Measurements from ENCODE around the gene ADAMTSL1. TPM values are rescaled to one million over a fixed set of nuclear protein-coding genes. Genes with fewer than 3 reads are reported as not detected.

ADAMTSL1 gene
- total and polyA plus RNA-seq, 2 of the 8 experiments (the other 6 are each of a cell fraction or from before 2014, with no cell fraction given), result 0.84 to 1.1 TPM

GRCh38 chr9:18857334-18857733 lies 383.4 kb downstream of the ADAMTSL1 start (continued):
- TF ChIP-seq CHD7 (IDR thresholded peaks at IDR 0.05; ENCODE audit: insufficient replicate concordance, low read length), result no peak
- TF ChIP-seq E2F6 (IDR thresholded peaks at IDR 0.05), result no peak
- TF ChIP-seq CBX8 (IDR thresholded peaks at IDR 0.05; ENCODE audit: borderline replicate concordance, low read depth, low read length), result no peak
- no peak for TF ChIP-seq RAD21 (IDR thresholded peaks at IDR 0.05 in 1 of 2, conservative IDR thresholded peaks at IDR 0.05 in 1 of 2; ENCODE audit: low read depth in 2 of 2, low read length in 2 of 2)
- TF ChIP-seq TAF7 (optimal IDR thresholded peaks at IDR 0.05; ENCODE audit: borderline replicate concordance, low read depth, low read length), result no peak
- TF ChIP-seq SP4 (IDR thresholded peaks at IDR 0.05; ENCODE audit: low read length), result no peak

Measured in H1 (cell line).